OCI-LY1 (cell line): ENCODE measurements around the gene GNL3L.
"Not testable (repeated sequence)": the region's sequence is repeated elsewhere in the genome, so short reads cannot be mapped to it uniquely, and the experiment has no call there.

Experiments used
- EZH2 ChIP-seq: fragments of 200-600 bp; sonication (generic), shearing (Covaris generic); IDR thresholded peaks from 2 replicates; pipeline ENCODE4 v1.8.0; 2017; ENCODE audit warnings: borderline replicate concordance, mixed run types, mild to moderate bottlenecking, antibody characterized with exemption, low read length, moderate library complexity, mixed read lengths
- TF ChIP-seq, protein P1 (sequence below): fragments of 200-600 bp; sonication (generic), shearing (Covaris generic); IDR thresholded peaks from 2 replicates; pipeline ENCODE4 v1.5.1; 2017; ENCODE audit warnings: mild to moderate bottlenecking, antibody characterized with exemption, low read length, moderate library complexity, mixed read lengths

DNA sequence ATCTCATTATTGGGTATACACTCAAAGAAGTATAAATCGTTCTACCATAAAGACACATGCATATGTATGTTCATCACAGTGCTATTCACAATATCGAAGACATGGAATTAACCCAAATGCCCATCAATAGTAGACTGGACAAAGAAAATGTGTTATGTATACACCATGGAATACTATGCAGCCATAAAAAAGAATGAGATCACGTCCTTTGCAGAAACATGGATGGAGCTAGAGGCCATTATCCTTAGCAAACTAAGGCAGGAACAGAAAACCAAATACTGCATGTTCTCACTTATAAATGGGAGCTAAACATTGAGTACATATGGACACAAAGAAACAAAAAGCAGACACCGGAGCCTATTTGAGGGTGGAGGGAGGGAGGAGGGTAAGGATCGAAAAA, 40.2 kb upstream of the GNL3L start:
- not testable (repeated sequence) for TF ChIP-seq EZH2
- TF ChIP-seq, protein P1, sequence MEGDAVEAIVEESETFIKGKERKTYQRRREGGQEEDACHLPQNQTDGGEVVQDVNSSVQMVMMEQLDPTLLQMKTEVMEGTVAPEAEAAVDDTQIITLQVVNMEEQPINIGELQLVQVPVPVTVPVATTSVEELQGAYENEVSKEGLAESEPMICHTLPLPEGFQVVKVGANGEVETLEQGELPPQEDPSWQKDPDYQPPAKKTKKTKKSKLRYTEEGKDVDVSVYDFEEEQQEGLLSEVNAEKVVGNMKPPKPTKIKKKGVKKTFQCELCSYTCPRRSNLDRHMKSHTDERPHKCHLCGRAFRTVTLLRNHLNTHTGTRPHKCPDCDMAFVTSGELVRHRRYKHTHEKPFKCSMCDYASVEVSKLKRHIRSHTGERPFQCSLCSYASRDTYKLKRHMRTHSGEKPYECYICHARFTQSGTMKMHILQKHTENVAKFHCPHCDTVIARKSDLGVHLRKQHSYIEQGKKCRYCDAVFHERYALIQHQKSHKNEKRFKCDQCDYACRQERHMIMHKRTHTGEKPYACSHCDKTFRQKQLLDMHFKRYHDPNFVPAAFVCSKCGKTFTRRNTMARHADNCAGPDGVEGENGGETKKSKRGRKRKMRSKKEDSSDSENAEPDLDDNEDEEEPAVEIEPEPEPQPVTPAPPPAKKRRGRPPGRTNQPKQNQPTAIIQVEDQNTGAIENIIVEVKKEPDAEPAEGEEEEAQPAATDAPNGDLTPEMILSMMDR: not testable (repeated sequence)
